Panc1 (cell line): Measurements from ENCODE around the gene LAMB4.

ENCODE experiments used
- CTCF ChIP-seq: fragments of 450-650 bp; IDR thresholded peaks from 2 replicates; pipeline ENCODE4 v1.5.1; 2017; ENCODE audit warnings: mild to moderate bottlenecking
- POLR2AphosphoS5 ChIP-seq: IDR thresholded peaks from 2 replicates; pipeline ENCODE4 v1.6.1; 2012; ENCODE audit warnings: mild to moderate bottlenecking, low read depth, low read length, moderate library complexity
- REST ChIP-seq, 2 experiments: IDR thresholded peaks; 2 replicates each; pipeline ENCODE4 v1.6.1; 2011 to 2012; ENCODE audit warnings: low read depth in 2 of 2, control low read depth in 1 of 2, low read length in 1 of 2, mild to moderate bottlenecking in 1 of 2, moderate library complexity in 1 of 2; ENCODE audit not compliant: insufficient read depth in 1 of 2
- SIN3A ChIP-seq: IDR thresholded peaks from 2 replicates; pipeline ENCODE4 v1.6.1; 2012; ENCODE audit warnings: low read depth, mild to moderate bottlenecking, low read length, moderate library complexity, borderline replicate concordance; ENCODE audit not compliant: insufficient read depth
- TCF7L2 ChIP-seq: IDR thresholded peaks from 2 replicates; pipeline ENCODE4 v1.6.1; 2011; ENCODE audit warnings: mild to moderate bottlenecking, low read depth, low read length, inconsistent platforms

- TF ChIP-seq POLR2AphosphoS5 (no peak), SIN3A (no peak), CTCF (no peak), TCF7L2 (no peak), REST (IDR thresholded peaks at IDR 0.05; ENCODE audit: insufficient read depth in 1 of 2, low read depth in 2 of 2, low read length in 1 of 2) (no peak)
These were observed 126.6 kb downstream of the LAMB4 start for GRCh38 chr7:108003599-108003935.
